CD4-positive, alpha-beta T cell (primary cell): Measurements from ENCODE around the gene ENOX1. TPM values are rescaled to one million over a fixed set of nuclear protein-coding genes. Genes with fewer than 3 reads are reported as not detected.

Experiments
- ATAC-seq: fragments of 200-7000 bp; cut with Tn5 transposase; one replicate; pipeline ENCODE4 v1.10.0; 2022; ENCODE audit warnings: mild to moderate bottlenecking; ENCODE audit not compliant: poor library complexity
- CTCF ChIA-PET: fragments of 350-600 bp; sonication (Branson Sonifier 250); formaldehyde crosslinking; loops from one replicate; lab custom pipeline; 2021; ENCODE audit warnings: antibody characterized with exemption, inconsistent platforms; lab: Charles Lee
- POLR2A ChIA-PET: fragments of 350-600 bp; sonication (Branson Sonifier 250); formaldehyde crosslinking; loops from one replicate; lab custom pipeline; 2021; ENCODE audit warnings: antibody characterized with exemption, inconsistent platforms; lab: Charles Lee
- DNase-seq, 14 experiments: peaks; one replicate each; pipeline ENCODE4 v3.0.0-alpha.2; 2013 to 2020; ENCODE audit warnings: mixed read lengths in 2 of 14
- H3K27ac ChIP-seq, 2 donors: one replicate each; pipeline versions ENCODE4 v1.5.1 to v1.7.0; 2013; ENCODE audit warnings: low read length in 2 of 2, low read depth in 1 of 2, mild to moderate bottlenecking in 1 of 2
- H3K27me3 ChIP-seq, 2 experiments: 1 replicate in 1 of 2; 2 replicates in 1 of 2; pipeline versions ENCODE4 v1.6.1 to v1.7.0; 2013; ENCODE audit warnings: low read length in 2 of 2, control low read depth in 1 of 2, mild to moderate bottlenecking in 1 of 2, moderate library complexity in 1 of 2; ENCODE audit not compliant: insufficient read depth in 2 of 2, control insufficient read depth in 1 of 2
- H3K36me3 ChIP-seq: one replicate; pipeline ENCODE4 v1.6.1; 2013; ENCODE audit warnings: low read length, control low read depth; ENCODE audit not compliant: insufficient read depth
- H3K4me1 ChIP-seq: one replicate; pipeline ENCODE4 v1.6.1; 2013; ENCODE audit warnings: low read length, control low read depth; ENCODE audit not compliant: insufficient read depth
- H3K4me3 ChIP-seq: one replicate; pipeline ENCODE4 v1.5.1; 2013; ENCODE audit warnings: mild to moderate bottlenecking, low read length, moderate library complexity
- H3K9me3 ChIP-seq, 2 experiments: 1 replicate in 1 of 2; 2 replicates in 1 of 2; pipeline versions ENCODE4 v1.6.1 to v1.7.0; 2013; ENCODE audit warnings: low read length in 2 of 2, mild to moderate bottlenecking in 2 of 2, control low read depth in 1 of 2, moderate library complexity in 1 of 2; ENCODE audit not compliant: control insufficient read depth in 1 of 2, insufficient read depth in 1 of 2
- H3K27ac Mint-ChIP-seq: one replicate; pipeline ENCODE4 v1.8.0; 2020; ENCODE audit warnings: mixed read lengths
- H3K27me3 Mint-ChIP-seq: one replicate; pipeline ENCODE4 v1.8.0; 2021; ENCODE audit warnings: mixed read lengths
- H3K36me3 Mint-ChIP-seq: one replicate; pipeline ENCODE4 v1.8.0; 2021; ENCODE audit warnings: low read depth, mixed read lengths
- H3K4me1 Mint-ChIP-seq: one replicate; pipeline ENCODE4 v1.8.0; 2021; ENCODE audit warnings: low read depth, mixed read lengths
- H3K4me3 Mint-ChIP-seq: one replicate; pipeline ENCODE4 v1.8.0; 2020; ENCODE audit warnings: mild to moderate bottlenecking, mixed read lengths
- H3K9me3 Mint-ChIP-seq: one replicate; pipeline ENCODE4 v1.8.0; 2020; ENCODE audit warnings: mixed read lengths
- CTCF ChIP-seq: fragments of 200-600 bp; IDR thresholded peaks from one replicate; pipeline ENCODE4 v1.8.0; 2022; ENCODE audit warnings: antibody characterized with exemption, mild to moderate bottlenecking
- intact Hi-C, 2 experiments: fragments of 100-400 bp; cut with DNase I in 1 of 2; cut with micrococcal nuclease in 1 of 2; formaldehyde crosslinking; loops; one replicate each; pipeline versions ENCODE4 v1.15.1 to v1.9.0; 2023 to 2025; cut with DNase I, micrococcal nuclease
- total RNA-seq, 174 experiments: library from RNA in 2 of 174; stranded (reverse) in 2 of 174; gene quantifications; one replicate each; pipeline ENCODE4 v1.2.3 and lab custom pipeline; 2021 to 2026

ENOX1 gene
- total RNA-seq, 2 experiments from 2014 or later: not detected

GRCh38 chr13:43383498-43384165 lies 403.1 kb downstream of the ENOX1 start:
- intact Hi-C loops: no loop called here
- H3K4me1 ChIP-seq: no peaks in the 10 kb centered on the region
- H3K9me3 Mint-ChIP-seq: peaks cover 10% of the 10 kb centered on the region
- no peaks in the 10 kb centered on the region for H3K27me3 ChIP-seq
- peaks cover 6% of the 10 kb centered on the region for H3K27me3 Mint-ChIP-seq
- H3K4me1 Mint-ChIP-seq: no peaks in the 10 kb centered on the region
- no peak overlapping the region for H3K4me3 ChIP-seq
- H3K36me3 Mint-ChIP-seq: no peaks in the 10 kb centered on the region
- ChIA-PET CTCF (no interaction called here), POLR2A (no interaction called here)
- no peak overlapping the region for H3K27ac ChIP-seq
- TF ChIP-seq CTCF: no peak
- H3K9me3 ChIP-seq: no peaks in the 10 kb centered on the region
- no peak overlapping the region for H3K4me3 Mint-ChIP-seq
- DNase-seq (no peak), ATAC-seq (no peak)
- no peaks in the 10 kb centered on the region for H3K36me3 ChIP-seq
- no peak overlapping the region for H3K27ac Mint-ChIP-seq

GRCh38 chr13:43379738-43380137 lies 407.0 kb downstream of the ENOX1 start:
- no peak for TF ChIP-seq CTCF
- Mint-ChIP-seq H3K27ac (no peak overlapping the region), H3K9me3 (peaks cover 10% of the 10 kb centered on the region), H3K27me3 (peaks cover 25% of the 10 kb centered on the region), H3K4me1 (no peaks in the 10 kb centered on the region), H3K4me3 (no peak overlapping the region), H3K36me3 (no peaks in the 10 kb centered on the region)
- intact Hi-C loops: no loop called here
- H3K27ac ChIP-seq: no peak overlapping the region
- ChIA-PET POLR2A (no interaction called here), CTCF (interaction anchor here (1.3 kb wide), 1 partner anchor 11 kb away, joined by 3 read pairs; no protein-coding TSS in a partner anchor)
- H3K9me3 ChIP-seq: no peaks in the 10 kb centered on the region
- no peaks in the 10 kb centered on the region for H3K4me1 ChIP-seq
- no peaks in the 10 kb centered on the region for H3K36me3 ChIP-seq
- no peak overlapping the region for H3K4me3 ChIP-seq
- DNase-seq (no peak), ATAC-seq (no peak)
- H3K27me3 ChIP-seq: no peaks in the 10 kb centered on the region

- no peak for ATAC-seq
- peaks cover 20% of the 10 kb centered on the region for H3K27me3 Mint-ChIP-seq
These were observed 408.8 kb downstream of the ENOX1 start for GRCh38 chr13:43377973-43378372.

More at GRCh38 chr13:43377973-43378372, 408.8 kb downstream of the ENOX1 start:
- intact Hi-C loops: no loop called here
- H3K27me3 ChIP-seq: no peaks in the 10 kb centered on the region
- POLR2A ChIA-PET: no interaction called here
- CTCF ChIA-PET: no interaction called here
- H3K4me3 ChIP-seq: no peak overlapping the region
- Mint-ChIP-seq H3K27ac (no peak overlapping the region), H3K9me3 (peaks cover 10% of the 10 kb centered on the region), H3K4me3 (no peak overlapping the region), H3K4me1 (no peaks in the 10 kb centered on the region), H3K36me3 (no peaks in the 10 kb centered on the region)
- no peak for TF ChIP-seq CTCF
- no peaks in the 10 kb centered on the region for H3K4me1 ChIP-seq
- H3K27ac ChIP-seq: no peak overlapping the region
- no peaks in the 10 kb centered on the region for H3K36me3 ChIP-seq
- no peaks in the 10 kb centered on the region for H3K9me3 ChIP-seq
- no peak for DNase-seq
